ENCODE data around the gene BABAM2. TPM values are rescaled to one million over a fixed set of nuclear protein-coding genes. Genes with fewer than 3 reads are reported as not detected.

BABAM2 gene
- total RNA-seq, 4 donors from 2014 or later: 33.2 to 70.3 (median 38.6) TPM

- intact Hi-C loops (cut with DNase I): no loop called here
- WGBS, 2 donors: 82 to 83% methylated on average over 11 to 12 of the region's 12 CpGs
- H3K4me1 ChIP-seq: peaks cover 8 to 12% of the 10 kb centered on the region in 2 donors
- H3K4me3 ChIP-seq (replicated peaks in 1 of 3): no peak overlapping the region
- no peaks in the 10 kb centered on the region for H3K36me3 ChIP-seq
- H3K27me3 ChIP-seq: no peaks in the 10 kb centered on the region
- DNase-seq: no peak
- H3K9me3 ChIP-seq: no peaks in the 10 kb centered on the region
- TF ChIP-seq CTCF (IDR thresholded peaks at IDR 0.05) (no peak), POLR2A (IDR thresholded peaks at IDR 0.05) (no peak)
- H3K27ac ChIP-seq: no peak overlapping the region
Observed at GRCh38 chr2:28360718-28361293, 470.3 kb downstream of the BABAM2 start.

GRCh38 chr2:28361991-28362710 is 471.6 kb downstream of the BABAM2 start:
- TF ChIP-seq CTCF (IDR thresholded peaks at IDR 0.05): no peak
- TF ChIP-seq POLR2A (IDR thresholded peaks at IDR 0.05): no peak
- H3K4me3 ChIP-seq (replicated peaks in 1 of 3): no peak overlapping the region
- WGBS, 2 donors: 74 to 78% methylated on average over 12 of the region's 12 CpGs
- DNase-seq: no peak
- intact Hi-C loops (cut with DNase I): no loop called here
- H3K27me3 ChIP-seq: no peaks in the 10 kb centered on the region
- H3K27ac ChIP-seq: no peak overlapping the region
- no peaks in the 10 kb centered on the region for H3K9me3 ChIP-seq
- no peaks in the 10 kb centered on the region for H3K36me3 ChIP-seq
- no peaks in the 10 kb centered on the region for H3K4me1 ChIP-seq

GRCh38 chr2:28362991-28363521 is 472.5 kb downstream of the BABAM2 start:
- intact Hi-C loops (cut with DNase I): no loop called here
- no peaks in the 10 kb centered on the region for H3K36me3 ChIP-seq
- H3K9me3 ChIP-seq: no peaks in the 10 kb centered on the region
- TF ChIP-seq POLR2A (IDR thresholded peaks at IDR 0.05): no peak
- TF ChIP-seq CTCF (IDR thresholded peaks at IDR 0.05): no peak
- no peak overlapping the region for H3K4me3 ChIP-seq (replicated peaks in 1 of 3)
- no peaks in the 10 kb centered on the region for H3K4me1 ChIP-seq
- H3K27me3 ChIP-seq: no peaks in the 10 kb centered on the region
- H3K27ac ChIP-seq: no peak overlapping the region
- 77 to 83% methylated on average over 6 to 15 of the region's 15 CpGs for WGBS, 2 donors
- DNase-seq: no peak

GRCh38 chr2:28363686-28364280 is 473.3 kb downstream of the BABAM2 start:
- DNase-seq: no peak
- no peaks in the 10 kb centered on the region for H3K27me3 ChIP-seq
- no peaks in the 10 kb centered on the region for H3K9me3 ChIP-seq
- no peak overlapping the region for H3K27ac ChIP-seq
- no peaks in the 10 kb centered on the region for H3K36me3 ChIP-seq
- TF ChIP-seq POLR2A (IDR thresholded peaks at IDR 0.05) (no peak), CTCF (IDR thresholded peaks at IDR 0.05) (no peak)
- 83 to 93% methylated on average over 8 to 11 of the region's 11 CpGs for WGBS, 2 donors
- intact Hi-C loops (cut with DNase I): no loop called here
- H3K4me3 ChIP-seq (replicated peaks in 1 of 3): no peak overlapping the region
- H3K4me1 ChIP-seq: no peaks in the 10 kb centered on the region

- Histone ChIP-seq H3K4me3 (replicated peaks in 1 of 3) (no peak overlapping the region), H3K4me1 (no peaks in the 10 kb centered on the region), H3K27ac (no peak overlapping the region), H3K27me3 (no peaks in the 10 kb centered on the region), H3K36me3 (no peaks in the 10 kb centered on the region), H3K9me3 (no peaks in the 10 kb centered on the region)
- 85 to 94% methylated on average over 3 of the region's 3 CpGs for WGBS, 2 donors
- DNase-seq: no peak
- intact Hi-C loops (cut with DNase I): no loop called here
- no peak for TF ChIP-seq POLR2A (IDR thresholded peaks at IDR 0.05)
- TF ChIP-seq CTCF (IDR thresholded peaks at IDR 0.05): no peak
Observed at GRCh38 chr2:28364610-28365009, 474.1 kb downstream of the BABAM2 start.

Measured in thyroid gland (tissue), 4 donors.